ENCODE measurements around the gene TUBGCP2.

Gene TUBGCP2

DNA sequence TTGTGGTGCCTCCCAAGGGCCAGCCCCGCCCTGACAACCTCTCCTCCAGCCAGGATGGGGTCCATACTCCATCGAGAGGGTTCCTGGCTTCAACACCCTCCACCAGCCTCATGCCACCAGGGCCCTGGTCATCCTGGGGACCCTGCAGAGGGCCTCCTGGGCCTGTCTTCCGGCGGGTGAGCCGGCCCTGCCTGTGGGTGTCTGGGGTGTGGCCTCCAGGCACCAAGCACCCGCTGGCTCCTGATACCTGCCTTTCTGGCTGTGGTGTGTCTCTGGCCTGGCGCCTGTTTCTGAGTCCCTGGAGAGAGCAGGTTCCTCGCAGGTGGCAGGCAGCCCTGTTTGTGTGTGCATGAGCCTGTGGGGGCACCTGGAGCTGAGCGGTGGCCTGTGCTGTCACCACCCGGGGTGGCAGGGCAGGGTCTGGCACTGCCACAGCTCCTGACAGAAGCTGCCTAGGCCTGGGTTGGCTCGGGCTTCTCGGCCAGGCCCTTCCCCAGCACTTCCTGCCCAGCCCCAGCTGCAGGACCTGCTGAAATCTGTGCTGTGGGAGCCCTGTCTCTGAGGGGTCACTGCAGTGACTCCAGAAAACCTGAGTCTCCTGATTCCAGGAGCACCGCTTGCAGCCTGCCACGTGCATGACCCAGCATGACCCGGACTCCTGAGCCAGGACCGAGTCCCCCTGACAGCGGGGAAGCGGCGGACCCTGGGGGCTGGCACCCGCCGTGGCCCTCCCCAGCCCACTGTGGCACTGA lies 50.4 kb downstream of the TUBGCP2 start:
- no peak for TF ChIP-seq ZNF274 (IDR thresholded peaks at IDR 0.05; ENCODE audit: low read depth, low read length)
- no peak overlapping the region for H3K4me3 ChIP-seq (ENCODE audit: low read length)

DNA sequence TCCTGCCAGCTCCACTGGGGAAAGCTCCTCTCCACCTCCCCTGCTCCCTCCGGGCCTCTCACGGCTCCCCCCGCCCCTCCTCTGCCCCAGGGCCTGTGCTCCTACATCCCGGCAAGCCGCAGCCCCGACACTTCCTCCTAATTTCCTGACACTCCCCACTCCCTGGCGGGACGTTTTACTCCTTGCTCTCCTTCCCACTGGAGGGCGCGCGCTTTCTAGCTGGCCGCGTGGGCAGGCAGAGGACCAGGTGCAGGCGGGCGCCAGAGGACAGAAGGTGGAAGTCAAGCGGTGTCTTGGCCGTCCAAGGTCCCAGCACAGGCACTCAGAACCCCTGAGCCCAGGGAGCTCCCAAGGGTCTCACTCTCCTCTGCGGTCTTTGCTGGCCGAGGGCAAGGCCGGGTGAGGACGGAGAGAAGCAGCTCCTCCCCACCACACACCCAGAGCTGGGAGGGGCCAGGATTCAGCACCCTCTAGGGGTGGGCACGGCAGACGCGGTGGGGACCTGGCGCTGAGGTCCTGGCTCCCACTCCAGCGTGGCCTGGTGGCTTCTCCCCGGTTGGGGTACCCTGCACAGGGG lies 51.1 kb downstream of the TUBGCP2 start:
- TF ChIP-seq ZNF274 (IDR thresholded peaks at IDR 0.05; ENCODE audit: low read depth, low read length): no peak
- H3K4me3 ChIP-seq (ENCODE audit: low read length): no peak overlapping the region

DNA sequence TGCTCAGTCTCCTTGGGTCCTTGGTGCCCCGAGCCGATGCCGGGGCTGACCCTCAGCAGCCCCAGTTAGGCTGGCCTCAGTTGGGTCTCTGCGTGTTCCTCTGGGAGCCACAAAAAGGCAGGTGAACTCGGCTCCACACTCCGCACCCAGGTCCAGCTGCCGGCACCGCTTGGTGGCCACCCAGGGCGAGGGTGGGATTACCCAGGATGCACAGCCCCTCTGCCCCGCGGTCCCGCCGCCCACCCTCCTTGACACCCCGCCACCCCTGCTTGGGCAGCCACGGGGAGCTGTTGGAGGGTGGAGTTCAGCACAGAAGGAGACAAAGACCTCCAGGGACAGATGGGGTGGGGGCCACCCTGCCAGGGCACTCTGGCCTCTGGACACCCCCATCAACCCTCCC lies 53.3 kb downstream of the TUBGCP2 start:
- H3K4me3 ChIP-seq (ENCODE audit: low read length): no peak overlapping the region
- no peak for TF ChIP-seq ZNF274 (IDR thresholded peaks at IDR 0.05; ENCODE audit: low read depth, low read length)

DNA sequence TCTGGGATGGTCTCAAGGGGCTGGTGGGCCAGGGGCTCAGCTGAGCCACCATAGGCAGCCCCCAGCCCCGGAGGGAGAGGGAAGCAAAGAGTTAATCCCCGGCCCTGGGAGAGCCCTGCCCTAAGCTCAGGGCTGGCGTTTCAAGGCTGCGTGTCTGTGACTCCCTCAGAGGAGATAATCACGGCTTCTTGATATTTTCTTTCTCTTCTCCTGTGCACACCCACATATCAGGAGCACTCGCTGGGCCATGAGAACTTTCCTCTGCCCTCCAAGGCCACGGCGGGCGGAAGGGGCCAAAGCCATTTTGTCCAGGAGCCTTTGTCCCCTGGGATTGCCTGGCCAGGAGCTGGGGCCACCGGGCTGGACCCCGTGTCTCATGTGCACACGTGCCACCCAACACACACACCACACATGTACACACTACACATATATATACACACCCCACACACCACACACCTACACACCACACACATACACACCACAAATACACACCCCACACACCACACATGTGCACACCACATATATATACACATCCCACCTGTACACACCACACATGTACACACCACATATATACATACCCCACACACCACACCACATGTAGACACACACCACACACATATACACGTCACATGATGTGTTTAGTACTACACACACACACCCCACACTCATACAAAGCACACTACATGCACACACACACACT lies 54.1 kb downstream of the TUBGCP2 start:
- no peak overlapping the region for H3K4me3 ChIP-seq (ENCODE audit: low read length)
- no peak for TF ChIP-seq ZNF274 (IDR thresholded peaks at IDR 0.05; ENCODE audit: low read depth, low read length)

DNA sequence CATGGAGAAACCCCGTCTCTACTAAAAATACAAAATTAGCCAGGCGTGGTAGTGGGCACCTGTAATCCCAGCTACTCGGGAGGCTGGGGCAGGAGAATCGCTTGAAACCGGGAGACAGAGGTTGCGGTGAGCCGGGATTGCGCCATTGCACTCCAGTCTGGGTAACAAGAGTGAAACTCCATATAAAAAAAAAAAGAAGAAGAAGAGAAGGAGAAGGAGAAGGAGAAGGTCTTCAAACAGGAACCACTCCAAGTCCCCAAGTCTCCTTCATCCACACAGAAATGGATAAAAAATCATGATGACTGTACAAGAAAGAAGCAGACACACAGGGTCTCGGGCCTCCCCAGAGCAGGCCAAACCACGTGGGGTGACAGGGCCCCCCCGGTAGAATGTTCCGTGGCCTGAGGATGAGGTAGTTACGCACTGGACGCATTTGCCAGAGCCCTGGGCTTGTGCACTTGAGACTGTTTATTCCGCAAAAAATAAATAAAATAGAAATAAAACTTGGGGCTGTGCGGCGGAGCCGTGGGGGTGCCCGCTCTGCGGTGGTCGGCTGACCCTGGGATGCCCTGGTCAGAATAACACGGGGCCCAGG lies 55.2 kb downstream of the TUBGCP2 start:
- no peak overlapping the region for H3K4me3 ChIP-seq (ENCODE audit: low read length)
- no peak for TF ChIP-seq ZNF274 (IDR thresholded peaks at IDR 0.05; ENCODE audit: low read depth, low read length)

DNA sequence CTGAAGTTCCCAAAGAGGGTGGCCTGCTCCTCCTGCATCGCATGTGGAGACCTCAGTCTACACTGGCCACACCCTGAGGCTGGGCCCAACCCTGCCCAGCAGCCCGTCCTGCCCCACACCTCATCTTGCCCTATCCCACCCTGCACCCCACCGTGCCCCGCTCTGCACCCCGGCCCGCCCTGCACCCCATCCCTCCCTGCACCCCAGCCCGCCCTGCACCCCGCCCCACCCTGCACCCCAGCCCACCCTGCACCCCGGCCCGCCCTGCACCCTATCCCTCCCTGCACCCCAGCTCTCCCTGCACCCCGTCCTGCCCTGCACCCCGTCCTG lies 56.5 kb downstream of the TUBGCP2 start:
- no peak for TF ChIP-seq ZNF274 (IDR thresholded peaks at IDR 0.05; ENCODE audit: low read depth, low read length)
- no peak overlapping the region for H3K4me3 ChIP-seq (ENCODE audit: low read length)

DNA sequence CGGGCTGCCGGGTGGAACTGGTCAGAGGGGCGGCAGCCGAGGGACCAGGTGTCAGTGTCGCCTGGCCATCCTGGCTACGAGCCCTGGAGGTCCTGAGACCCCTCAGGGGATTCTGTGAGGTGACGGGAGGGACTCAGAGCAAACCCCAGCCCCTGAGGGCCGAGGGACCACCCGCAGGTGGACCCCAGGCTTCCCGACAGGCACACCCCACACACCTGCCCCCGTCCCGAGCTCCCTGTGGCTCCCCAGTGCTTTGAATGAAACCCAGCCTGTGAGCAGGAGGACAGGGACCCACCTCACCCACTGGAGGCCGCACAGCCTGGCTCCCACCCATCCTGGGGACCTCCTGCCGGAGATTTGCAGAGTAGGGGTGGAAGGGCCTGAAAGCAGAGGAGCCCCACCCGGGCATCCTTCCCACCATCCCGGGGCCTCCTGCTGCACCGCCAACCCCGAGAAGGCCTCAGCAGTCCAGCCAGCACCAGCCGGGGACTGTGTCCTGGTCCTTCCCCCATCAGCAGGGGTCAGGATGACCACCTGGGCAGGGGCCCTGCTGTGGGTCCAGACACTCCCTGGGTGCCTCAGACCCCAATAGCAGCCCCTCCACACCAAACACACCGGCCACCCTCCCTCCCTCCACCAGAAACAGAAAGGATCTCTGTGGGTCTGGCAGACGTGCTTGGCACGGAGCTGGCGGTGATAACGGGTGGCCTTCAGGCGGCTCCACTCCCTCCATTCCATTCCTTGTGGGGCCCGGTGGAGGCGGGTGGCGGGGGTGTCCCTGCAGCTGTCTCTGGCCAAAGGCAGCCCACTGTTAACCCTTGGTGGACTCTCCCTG lies 57.1 kb downstream of the TUBGCP2 start:
- no peak for TF ChIP-seq ZNF274 (IDR thresholded peaks at IDR 0.05; ENCODE audit: low read depth, low read length)
- no peak overlapping the region for H3K4me3 ChIP-seq (ENCODE audit: low read length)

DNA sequence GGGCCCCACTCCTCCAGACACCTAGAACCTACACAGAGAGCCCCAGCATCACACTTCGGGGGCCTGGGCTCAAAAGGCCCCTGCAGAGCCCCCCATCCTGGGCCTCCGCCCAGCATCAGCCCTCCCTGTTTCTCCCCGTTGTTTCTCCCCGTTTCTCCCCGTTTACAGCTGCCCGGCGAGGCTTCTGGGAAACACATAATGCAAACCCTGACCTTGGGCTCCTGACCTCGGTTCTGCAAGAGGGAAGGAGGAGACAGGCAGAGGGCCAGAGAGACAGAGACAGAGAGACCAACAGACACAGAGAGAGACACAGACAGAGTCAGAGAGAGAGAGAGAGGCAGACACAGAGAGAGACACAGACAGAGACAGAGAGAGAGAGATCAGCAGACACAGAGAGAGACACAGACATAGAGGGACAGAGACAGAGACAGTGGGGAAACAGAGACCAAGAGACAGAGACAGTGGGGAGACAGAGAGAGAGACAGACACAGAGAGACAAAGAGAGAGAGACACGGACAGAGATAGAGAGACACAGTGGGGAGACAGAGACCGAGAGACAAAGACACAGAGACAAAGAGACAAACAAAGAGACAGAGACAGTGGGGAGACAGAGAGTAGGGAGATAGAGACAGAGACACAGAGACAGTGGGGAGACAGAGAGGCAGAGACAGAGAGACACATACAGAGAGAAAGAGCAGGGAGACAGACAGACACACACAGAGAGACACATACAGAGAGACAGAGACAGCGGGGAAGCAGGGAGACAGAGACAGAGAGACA lies 58.5 kb downstream of the TUBGCP2 start:
- no peak for TF ChIP-seq ZNF274 (IDR thresholded peaks at IDR 0.05; ENCODE audit: low read depth, low read length)

DNA sequence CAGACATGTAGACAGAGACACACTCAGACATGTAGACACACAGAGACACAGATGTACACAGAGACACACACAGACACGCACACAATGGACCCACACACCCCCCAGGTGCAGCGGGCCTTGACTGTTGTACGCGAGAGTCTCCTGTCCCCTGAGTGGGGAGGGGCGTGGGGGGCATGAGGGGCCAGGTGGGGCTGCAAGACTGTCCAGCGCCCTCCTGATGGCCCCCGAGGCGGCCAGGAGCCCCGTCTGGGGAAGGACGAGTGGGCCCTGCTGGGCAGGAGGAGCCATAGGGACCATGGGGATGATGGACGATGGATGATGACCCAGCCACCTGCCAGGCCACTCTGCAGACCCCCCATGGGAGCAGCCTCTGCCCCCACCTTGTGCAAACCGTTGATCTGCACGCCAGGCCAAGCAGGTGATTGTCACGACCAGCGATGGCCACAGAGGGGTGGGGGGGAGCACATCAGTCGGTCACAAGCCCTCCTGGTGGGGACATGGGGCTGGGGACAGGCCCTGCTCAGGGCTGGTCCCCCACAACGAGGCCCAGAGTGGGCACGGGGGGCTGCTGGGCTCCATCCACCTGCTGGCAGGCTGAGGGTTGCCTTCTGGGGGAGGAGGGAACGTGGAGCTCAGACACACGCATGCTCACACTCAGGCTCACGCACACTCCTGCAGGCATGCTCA lies 59.4 kb downstream of the TUBGCP2 start:
- no peak for TF ChIP-seq ZNF274 (IDR thresholded peaks at IDR 0.05; ENCODE audit: low read depth, low read length)

More for the DNA sequence above, 58.5 kb downstream of the TUBGCP2 start:
- H3K4me3 ChIP-seq (ENCODE audit: low read length): no peak overlapping the region

DNA sequence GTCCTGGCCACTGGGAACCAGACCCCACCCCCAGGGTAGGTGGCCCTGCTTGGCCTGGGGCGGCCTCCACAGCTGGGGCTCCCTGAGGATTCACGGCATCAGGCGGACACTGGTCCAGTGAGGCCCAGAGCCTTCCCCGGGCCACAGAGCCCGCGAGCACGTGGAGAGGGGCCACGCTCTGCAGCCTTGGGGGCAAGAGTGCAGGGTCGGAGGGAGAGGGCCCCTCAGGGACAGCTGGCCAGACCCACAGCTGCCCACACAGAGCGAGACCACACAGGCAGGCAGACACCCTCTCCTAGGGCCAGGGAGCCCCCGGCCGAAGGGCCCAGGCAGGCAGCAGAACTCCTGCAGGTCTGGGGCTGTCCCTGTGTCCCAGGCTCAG lies 60.3 kb downstream of the TUBGCP2 start:
- no peak overlapping the region for H3K4me3 ChIP-seq (ENCODE audit: low read length)
- no peak for TF ChIP-seq ZNF274 (IDR thresholded peaks at IDR 0.05; ENCODE audit: low read depth, low read length)

More for the DNA sequence above, 59.4 kb downstream of the TUBGCP2 start:
- H3K4me3 ChIP-seq (ENCODE audit: low read length): no peak overlapping the region

DNA sequence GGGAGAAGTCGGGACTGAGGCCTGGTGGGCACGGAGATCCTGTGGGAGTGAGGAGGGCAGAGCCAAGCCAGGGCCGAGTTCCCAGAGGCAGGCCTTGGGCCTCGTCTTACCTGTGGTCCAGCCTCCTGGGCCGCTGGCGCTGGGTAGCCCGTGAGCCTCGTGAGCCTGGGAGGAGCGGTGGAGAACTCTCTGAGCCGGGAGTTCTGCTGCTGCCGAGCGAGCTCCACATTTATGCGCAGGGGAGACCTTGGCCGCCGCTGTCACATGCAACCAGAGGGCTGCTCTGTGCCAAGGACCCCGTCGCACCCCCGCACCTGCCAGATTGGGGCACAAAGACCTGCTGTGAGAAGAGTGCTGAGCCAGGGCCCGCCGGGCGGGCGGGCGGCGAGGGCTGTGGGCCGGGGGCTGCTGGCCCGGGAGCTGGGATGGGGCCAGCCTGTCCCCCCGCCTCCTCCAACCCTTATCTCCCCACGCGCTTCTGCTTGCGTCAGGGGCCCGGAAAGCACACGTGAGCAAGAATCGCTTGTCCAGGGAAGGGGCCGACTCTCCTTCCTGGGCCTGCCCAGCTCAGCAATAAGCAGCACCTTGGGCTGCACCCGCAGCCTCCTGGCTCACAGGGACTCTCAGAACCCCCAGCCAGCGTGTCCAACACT lies 60.9 kb downstream of the TUBGCP2 start:
- H3K4me3 ChIP-seq (ENCODE audit: low read length): no peak overlapping the region
- no peak for TF ChIP-seq ZNF274 (IDR thresholded peaks at IDR 0.05; ENCODE audit: low read depth, low read length)

DNA sequence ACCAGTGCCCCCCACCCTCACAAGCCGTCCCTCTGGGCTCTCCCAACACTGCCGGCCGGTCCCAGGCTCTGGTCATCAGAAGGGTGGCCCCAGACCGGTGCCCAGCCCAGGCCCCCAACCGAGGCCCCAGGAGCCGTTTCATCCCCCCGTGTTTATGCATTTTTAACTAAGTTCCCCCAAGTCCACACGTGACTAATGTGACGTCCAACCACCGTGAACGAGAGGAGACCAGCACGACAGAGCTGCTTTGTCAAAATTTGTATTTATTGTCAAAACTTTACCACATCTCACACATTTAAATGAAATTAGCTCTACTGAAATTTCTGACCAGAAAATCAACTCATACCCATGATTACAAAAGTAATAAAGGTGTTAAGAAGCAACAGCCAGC lies 62.4 kb downstream of the TUBGCP2 start:
- no peak for TF ChIP-seq ZNF274 (IDR thresholded peaks at IDR 0.05; ENCODE audit: low read depth, low read length)
- no peak overlapping the region for H3K4me3 ChIP-seq (ENCODE audit: low read length)
